Ovary (tissue), 3 donors: Measurements from ENCODE around the gene SULT1C3.

ENCODE experiments used
- POLR2A ChIP-seq: fragments of 450-650 bp; IDR thresholded peaks from one replicate; pipeline ENCODE4 v1.6.1; 2017; ENCODE audit warnings: antibody characterized with exemption, mild to moderate bottlenecking, moderate library complexity
- TF ChIP-seq, protein P1 (sequence below), 3 donors: fragments of 450-650 bp in 2 of 3; fragments of 200-600 bp in 1 of 3; IDR thresholded peaks; one replicate each; pipeline versions ENCODE4 v1.5.1 to v1.8.0; 2016 to 2022; ENCODE audit warnings: antibody characterized with exemption in 3 of 3, mild to moderate bottlenecking in 1 of 3
- donor health status: DM: no; HTN: no; CAD: no.

DNA sequence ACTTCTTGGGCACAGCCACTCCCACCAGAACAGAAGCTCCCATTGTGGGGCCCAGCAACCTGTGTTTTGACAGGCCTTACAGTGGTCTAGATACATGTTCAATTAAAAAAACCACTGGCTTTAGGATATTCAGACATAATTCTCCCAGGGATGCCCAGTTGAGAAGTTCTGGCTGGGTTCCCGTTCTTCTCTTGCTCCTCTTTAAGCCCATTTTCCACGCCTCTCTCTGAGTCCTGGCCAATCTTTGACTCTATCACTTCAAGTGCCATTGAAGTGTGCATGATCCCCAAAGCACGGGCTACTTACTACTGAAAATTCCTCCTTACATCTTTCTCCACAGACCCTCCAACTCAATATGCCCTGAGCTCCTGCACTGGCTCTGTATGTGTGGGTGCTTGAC is 17.5 kb upstream of the SULT1C3 start:
- TF ChIP-seq, protein P1, sequence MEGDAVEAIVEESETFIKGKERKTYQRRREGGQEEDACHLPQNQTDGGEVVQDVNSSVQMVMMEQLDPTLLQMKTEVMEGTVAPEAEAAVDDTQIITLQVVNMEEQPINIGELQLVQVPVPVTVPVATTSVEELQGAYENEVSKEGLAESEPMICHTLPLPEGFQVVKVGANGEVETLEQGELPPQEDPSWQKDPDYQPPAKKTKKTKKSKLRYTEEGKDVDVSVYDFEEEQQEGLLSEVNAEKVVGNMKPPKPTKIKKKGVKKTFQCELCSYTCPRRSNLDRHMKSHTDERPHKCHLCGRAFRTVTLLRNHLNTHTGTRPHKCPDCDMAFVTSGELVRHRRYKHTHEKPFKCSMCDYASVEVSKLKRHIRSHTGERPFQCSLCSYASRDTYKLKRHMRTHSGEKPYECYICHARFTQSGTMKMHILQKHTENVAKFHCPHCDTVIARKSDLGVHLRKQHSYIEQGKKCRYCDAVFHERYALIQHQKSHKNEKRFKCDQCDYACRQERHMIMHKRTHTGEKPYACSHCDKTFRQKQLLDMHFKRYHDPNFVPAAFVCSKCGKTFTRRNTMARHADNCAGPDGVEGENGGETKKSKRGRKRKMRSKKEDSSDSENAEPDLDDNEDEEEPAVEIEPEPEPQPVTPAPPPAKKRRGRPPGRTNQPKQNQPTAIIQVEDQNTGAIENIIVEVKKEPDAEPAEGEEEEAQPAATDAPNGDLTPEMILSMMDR (IDR thresholded peaks at IDR 0.05): no peak
- no peak for TF ChIP-seq POLR2A
